Measurements from ENCODE around the gene CNIH4.
"Not testable (repeated sequence)": the region's sequence is repeated elsewhere in the genome, so short reads cannot be mapped to it uniquely, and the experiment has no call there.

Gene CNIH4

GRCh38 chr1:224404916-224405603 lies 48.4 kb downstream of the CNIH4 start:
- no peak for DNase-seq

GRCh38 chr1:224405604-224405970 lies 48.9 kb downstream of the CNIH4 start:
- no peak for DNase-seq

- DNase-seq, result no peak
Measured at GRCh38 chr1:224406216-224406615, 49.5 kb downstream of the CNIH4 start.

- no peak for DNase-seq
Measured at GRCh38 chr1:224407571-224408293, 51.1 kb downstream of the CNIH4 start.

GRCh38 chr1:224408294-224408590 lies 51.6 kb downstream of the CNIH4 start:
- no peak for DNase-seq

GRCh38 chr1:224411766-224412165 lies 55.1 kb downstream of the CNIH4 start:
- no peak for DNase-seq

- no peak for DNase-seq
Measured at GRCh38 chr1:224420106-224420505, 63.4 kb downstream of the CNIH4 start.

- no peak for DNase-seq
Measured at GRCh38 chr1:224425279-224425884, 68.7 kb downstream of the CNIH4 start.

GRCh38 chr1:224426869-224427268 lies 70.2 kb downstream of the CNIH4 start:
- not testable (repeated sequence) for DNase-seq

GRCh38 chr1:224427346-224427745 lies 70.7 kb downstream of the CNIH4 start:
- DNase-seq, result no peak

GRCh38 chr1:224428713-224429112 lies 72.0 kb downstream of the CNIH4 start:
- not testable (repeated sequence) for DNase-seq

Measured in NCI-H526 treated with DMSO at 0.1 percent for 48 hours (cell line).